Pancreas (tissue), 10 donors: ENCODE results near the gene TTLL1. TPM values are rescaled to one million over a fixed set of nuclear protein-coding genes. Genes with fewer than 3 reads are reported as not detected.

Experiments
- ATAC-seq, 4 donors: fragments of 200-7000 bp; cut with Tn5 transposase; one replicate each; pipeline versions ENCODE4 v1.8.0 to v1.9.1; 2020; ENCODE audit warnings: mild to moderate bottlenecking in 4 of 4, moderate library complexity in 4 of 4
- DNase-seq, 6 donors: peaks; one replicate each; pipeline ENCODE4 v3.0.0-alpha.2; 2020
- FAIRE-seq: peaks from 2 replicates; lab custom pipeline; 2012; peaks lifted over from hg19 to GRCh38; lab: Jason Lieb, UNC
- H3K27ac ChIP-seq, 4 donors: fragments of 200-600 bp; sonication (generic); 1 replicate in 3 of 4; 2 replicates in 1 of 4; pipeline versions ENCODE4 v1.5.0 to v1.8.0; 2020
- H3K27me3 ChIP-seq, 4 donors: fragments of 200-600 bp; one replicate each; pipeline ENCODE4 v1.8.0; 2021
- H3K36me3 ChIP-seq, 3 donors: fragments of 200-600 bp; sonication (generic) in 1 of 3; one replicate each; pipeline versions ENCODE4 v1.5.0 to v1.8.0; 2020 to 2021
- H3K4me1 ChIP-seq, 3 donors: fragments of 200-600 bp; one replicate each; pipeline ENCODE4 v1.8.0; 2021
- H3K4me3 ChIP-seq, 4 donors: fragments of 200-600 bp; sonication (generic) in 2 of 4; one replicate each; pipeline versions ENCODE4 v1.5.0 to v1.8.0; 2020 to 2021
- H3K9me3 ChIP-seq, 4 donors: fragments of 200-600 bp; one replicate each; pipeline ENCODE4 v1.8.0; 2021
- CTCF ChIP-seq, 4 donors: fragments of 200-600 bp; sonication (generic) in 3 of 4; IDR thresholded peaks; one replicate each; pipeline versions ENCODE4 v1.5.0 to v1.8.0; 2021; ENCODE audit warnings: antibody characterized with exemption in 4 of 4
- WGBS, 2 donors: extraction: QIAGEN DNeasy Blood & Tissue Kit; methylation state at CpG; one replicate each; pipeline ENCODE4 v1.1.7; 2013; 5-methylcytosine and 5-hydroxymethylcytosine counted together
- intact Hi-C, 3 donors: fragments of 100-400 bp; cut with DNase I; formaldehyde crosslinking; loops; one replicate each; pipeline versions ENCODE4 v1.11.1 to v1.14.2; 2022
- polyA plus RNA-seq, 2 donors: library from polyadenylated mRNA; stranded (reverse); fragments of 200-250 nt; gene quantifications; one replicate each; pipeline ENCODE4 v1.2.3, GENCODE V29; 2013
- total RNA-seq, 6 donors: library from RNA; stranded (reverse); fragmentation: NEBNext Ultra II Directional in 4 of 6; extraction: Animal tissue kit (Norgen Biotek cat#: 25700) in 4 of 6; gene quantifications; one replicate each; pipeline versions ENCODE4 v1.2.1 to v1.2.4, GENCODE V29; 2021 to 2023
- donor health status: healthy with polysubstance abuse.
- donor health status: DM: no; HTN: no; CAD: no; lungs with moderate emphysema.
- donor health status: DM: no; HTN: no; CAD: no.
- donor health status: control.
- donor health status: control.
- donor health status: Bipolar disorder and iron deficiency.
- donor health status: DM: yes; HTN: yes; CAD: no.
- donor health status: DM: no; HTN: no; CAD: no.
- donor health status: DM: no; HTN: no; CAD: no.
- donor health status: DM: yes; HTN: yes; CAD: no.

The TTLL1 gene
- total and polyA plus RNA-seq, 8 donors, result 1.5 to 5.1 (median 2.2) TPM

- Histone ChIP-seq H3K36me3 (no peaks in the 10 kb centered on the region), H3K27me3 (no peaks in the 10 kb centered on the region), H3K4me1 (no peaks in the 10 kb centered on the region), H3K4me3 (no peak overlapping the region), H3K27ac (no peak overlapping the region), H3K9me3 (no peaks in the 10 kb centered on the region)
- WGBS, 2 donors, result 52 to 54% methylated on average over 4 of the region's 4 CpGs
- TF ChIP-seq CTCF (IDR thresholded peaks at IDR 0.05), result no peak
- intact Hi-C loops, result no loop called here
- no peak for DNase-seq
- no peak for ATAC-seq
- FAIRE-seq, result no peak
These were observed 9.2 kb upstream of the TTLL1 start for GRCh38 chr22:43098356-43098755.

- Histone ChIP-seq H3K27ac (no peak overlapping the region), H3K27me3 (no peaks in the 10 kb centered on the region), H3K36me3 (no peaks in the 10 kb centered on the region), H3K4me1 (no peaks in the 10 kb centered on the region), H3K4me3 (no peak overlapping the region), H3K9me3 (no peaks in the 10 kb centered on the region)
- FAIRE-seq, result no peak
- no peak for TF ChIP-seq CTCF (IDR thresholded peaks at IDR 0.05)
- no peak for DNase-seq
- intact Hi-C loops, result no loop called here
- WGBS, 2 donors, result 75 to 81% methylated on average over 8 of the region's 8 CpGs
- ATAC-seq, result no peak
These were observed 7.2 kb upstream of the TTLL1 start for GRCh38 chr22:43096420-43096819.

- Histone ChIP-seq H3K4me1 (peaks cover 0 to 5% (median 0%) of the 10 kb centered on the region in 3 donors), H3K36me3 (no peaks in the 10 kb centered on the region), H3K9me3 (no peaks in the 10 kb centered on the region), H3K4me3 (no peak overlapping the region), H3K27ac (no peak overlapping the region), H3K27me3 (no peaks in the 10 kb centered on the region)
- no peak for FAIRE-seq
- WGBS, 2 donors, result 67 to 78% methylated on average over 4 of the region's 4 CpGs
- ATAC-seq, result no peak
- intact Hi-C loops, result no loop called here
- DNase-seq, result no peak
- no peak for TF ChIP-seq CTCF (IDR thresholded peaks at IDR 0.05)
These were observed 5.4 kb upstream of the TTLL1 start for GRCh38 chr22:43094551-43094950.

GRCh38 chr22:43094085-43094484, 4.9 kb upstream of the TTLL1 start:
- FAIRE-seq (no peak), ATAC-seq (no peak), DNase-seq (no peak)
- Histone ChIP-seq H3K36me3 (no peaks in the 10 kb centered on the region), H3K27me3 (no peaks in the 10 kb centered on the region), H3K9me3 (no peaks in the 10 kb centered on the region), H3K27ac (no peak overlapping the region), H3K4me3 (no peak overlapping the region), H3K4me1 (peaks cover 0 to 6% (median 0%) of the 10 kb centered on the region in 3 donors)
- intact Hi-C loops, result no loop called here
- no peak for TF ChIP-seq CTCF (IDR thresholded peaks at IDR 0.05)
- 43 to 52% methylated on average over 7 of the region's 7 CpGs for WGBS, 2 donors

- H3K36me3 ChIP-seq, result no peaks in the 10 kb centered on the region
- DNase-seq, result no peak
- H3K4me3 ChIP-seq, result no peak overlapping the region
- WGBS, 2 donors, result 74 to 81% methylated on average over 9 of the region's 9 CpGs
- intact Hi-C loops, result no loop called here
- H3K27me3 ChIP-seq, result no peaks in the 10 kb centered on the region
- no peak for TF ChIP-seq CTCF (IDR thresholded peaks at IDR 0.05)
- no peaks in the 10 kb centered on the region for H3K9me3 ChIP-seq
- H3K27ac ChIP-seq, result no peak overlapping the region
- no peak for ATAC-seq
- peaks cover 0 to 6% (median 0%) of the 10 kb centered on the region in 3 donors for H3K4me1 ChIP-seq
- FAIRE-seq, result no peak
These were observed 2.9 kb upstream of the TTLL1 start for GRCh38 chr22:43092085-43092484.
